ENCODE measurements around the gene BRD4. TPM values are rescaled to one million over a fixed set of nuclear protein-coding genes. Genes with fewer than 3 reads are reported as not detected.

Gene BRD4
- total and polyA plus RNA-seq, 2 of the 13 experiments (the other 11 are each of a cell fraction or from before 2014, with no cell fraction given): 10.5 to 11.4 TPM

- TF ChIP-seq NFIB (CRISPR knock-in tag; IDR thresholded peaks at IDR 0.05; ENCODE audit: borderline replicate concordance): no peak
- no peak for TF ChIP-seq NR2F6 (IDR thresholded peaks at IDR 0.05)
- no peak for TF ChIP-seq NR2F6 (CRISPR knock-in tag; IDR thresholded peaks at IDR 0.05)
- TF ChIP-seq, protein P1, sequence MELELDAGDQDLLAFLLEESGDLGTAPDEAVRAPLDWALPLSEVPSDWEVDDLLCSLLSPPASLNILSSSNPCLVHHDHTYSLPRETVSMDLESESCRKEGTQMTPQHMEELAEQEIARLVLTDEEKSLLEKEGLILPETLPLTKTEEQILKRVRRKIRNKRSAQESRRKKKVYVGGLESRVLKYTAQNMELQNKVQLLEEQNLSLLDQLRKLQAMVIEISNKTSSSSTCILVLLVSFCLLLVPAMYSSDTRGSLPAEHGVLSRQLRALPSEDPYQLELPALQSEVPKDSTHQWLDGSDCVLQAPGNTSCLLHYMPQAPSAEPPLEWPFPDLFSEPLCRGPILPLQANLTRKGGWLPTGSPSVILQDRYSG (CRISPR knock-in tag; IDR thresholded peaks at IDR 0.05): no peak
- TF ChIP-seq, protein P2, sequence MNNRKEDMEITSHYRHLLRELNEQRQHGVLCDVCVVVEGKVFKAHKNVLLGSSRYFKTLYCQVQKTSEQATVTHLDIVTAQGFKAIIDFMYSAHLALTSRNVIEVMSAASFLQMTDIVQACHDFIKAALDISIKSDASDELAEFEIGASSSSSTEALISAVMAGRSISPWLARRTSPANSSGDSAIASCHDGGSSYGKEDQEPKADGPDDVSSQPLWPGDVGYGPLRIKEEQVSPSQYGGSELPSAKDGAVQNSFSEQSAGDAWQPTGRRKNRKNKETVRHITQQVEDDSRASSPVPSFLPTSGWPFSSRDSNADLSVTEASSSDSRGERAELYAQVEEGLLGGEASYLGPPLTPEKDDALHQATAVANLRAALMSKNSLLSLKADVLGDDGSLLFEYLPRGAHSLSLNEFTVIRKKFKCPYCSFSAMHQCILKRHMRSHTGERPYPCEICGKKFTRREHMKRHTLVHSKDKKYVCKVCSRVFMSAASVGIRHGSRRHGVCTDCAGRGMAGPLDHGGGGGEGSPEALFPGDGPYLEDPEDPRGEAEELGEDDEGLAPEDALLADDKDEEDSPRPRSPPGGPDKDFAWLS (CRISPR knock-in tag; IDR thresholded peaks at IDR 0.05; ENCODE audit: borderline replicate concordance): no peak
- TF ChIP-seq REPIN1 (CRISPR knock-in tag; IDR thresholded peaks at IDR 0.05; ENCODE audit: borderline replicate concordance, low read depth): no peak
- no peak for TF ChIP-seq BRD4 (CRISPR knock-in tag; IDR thresholded peaks at IDR 0.05)
- TF ChIP-seq U2AF2 (IDR thresholded peaks at IDR 0.05; ENCODE audit: low read depth, low read length): peak; percentile 98
- TF ChIP-seq, protein P3, sequence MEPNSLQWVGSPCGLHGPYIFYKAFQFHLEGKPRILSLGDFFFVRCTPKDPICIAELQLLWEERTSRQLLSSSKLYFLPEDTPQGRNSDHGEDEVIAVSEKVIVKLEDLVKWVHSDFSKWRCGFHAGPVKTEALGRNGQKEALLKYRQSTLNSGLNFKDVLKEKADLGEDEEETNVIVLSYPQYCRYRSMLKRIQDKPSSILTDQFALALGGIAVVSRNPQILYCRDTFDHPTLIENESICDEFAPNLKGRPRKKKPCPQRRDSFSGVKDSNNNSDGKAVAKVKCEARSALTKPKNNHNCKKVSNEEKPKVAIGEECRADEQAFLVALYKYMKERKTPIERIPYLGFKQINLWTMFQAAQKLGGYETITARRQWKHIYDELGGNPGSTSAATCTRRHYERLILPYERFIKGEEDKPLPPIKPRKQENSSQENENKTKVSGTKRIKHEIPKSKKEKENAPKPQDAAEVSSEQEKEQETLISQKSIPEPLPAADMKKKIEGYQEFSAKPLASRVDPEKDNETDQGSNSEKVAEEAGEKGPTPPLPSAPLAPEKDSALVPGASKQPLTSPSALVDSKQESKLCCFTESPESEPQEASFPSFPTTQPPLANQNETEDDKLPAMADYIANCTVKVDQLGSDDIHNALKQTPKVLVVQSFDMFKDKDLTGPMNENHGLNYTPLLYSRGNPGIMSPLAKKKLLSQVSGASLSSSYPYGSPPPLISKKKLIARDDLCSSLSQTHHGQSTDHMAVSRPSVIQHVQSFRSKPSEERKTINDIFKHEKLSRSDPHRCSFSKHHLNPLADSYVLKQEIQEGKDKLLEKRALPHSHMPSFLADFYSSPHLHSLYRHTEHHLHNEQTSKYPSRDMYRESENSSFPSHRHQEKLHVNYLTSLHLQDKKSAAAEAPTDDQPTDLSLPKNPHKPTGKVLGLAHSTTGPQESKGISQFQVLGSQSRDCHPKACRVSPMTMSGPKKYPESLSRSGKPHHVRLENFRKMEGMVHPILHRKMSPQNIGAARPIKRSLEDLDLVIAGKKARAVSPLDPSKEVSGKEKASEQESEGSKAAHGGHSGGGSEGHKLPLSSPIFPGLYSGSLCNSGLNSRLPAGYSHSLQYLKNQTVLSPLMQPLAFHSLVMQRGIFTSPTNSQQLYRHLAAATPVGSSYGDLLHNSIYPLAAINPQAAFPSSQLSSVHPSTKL (CRISPR knock-in tag; IDR thresholded peaks at IDR 0.05): no peak
- no peak for TF ChIP-seq ZFP36L1 (CRISPR knock-in tag; IDR thresholded peaks at IDR 0.05)
- TF ChIP-seq HMGXB3 (CRISPR knock-in tag; IDR thresholded peaks at IDR 0.05; ENCODE audit: borderline replicate concordance): no peak
- no peak for TF ChIP-seq DNMT3B (CRISPR knock-in tag; conservative IDR thresholded peaks at IDR 0.05)
- no peak for TF ChIP-seq SOX6 (IDR thresholded peaks at IDR 0.05)
- no peak for TF ChIP-seq SOX6 (CRISPR knock-in tag; IDR thresholded peaks at IDR 0.05)
- TF ChIP-seq MTERF4 (CRISPR knock-in tag; IDR thresholded peaks at IDR 0.05): no peak
- TF ChIP-seq CERS6 (CRISPR knock-in tag; IDR thresholded peaks at IDR 0.05): no peak
These were observed 109.3 kb downstream of the BRD4 start (continued) for GRCh38 chr19:15222738-15223648.
